Kidney (tissue), 14 donors: Measurements from ENCODE around the gene MEX3A. TPM values are rescaled to one million over a fixed set of nuclear protein-coding genes. Genes with fewer than 3 reads are reported as not detected.

ENCODE experiments used
- DNase-seq, 5 donors: peaks; one replicate each; pipeline ENCODE4 v3.0.0-alpha.2; 2013 to 2020
- FAIRE-seq: peaks from 2 replicates; lab custom pipeline; 2012; peaks lifted over from hg19 to GRCh38; lab: Jason Lieb, UNC
- H3K27ac ChIP-seq, 2 donors: one replicate each; pipeline ENCODE4 v1.7.0; 2013; ENCODE audit warnings: low read depth in 2 of 2, low read length in 2 of 2, inconsistent platforms in 1 of 2
- H3K27me3 ChIP-seq: one replicate; pipeline ENCODE4 v1.7.1; 2013; ENCODE audit warnings: low read length, inconsistent platforms; ENCODE audit not compliant: control insufficient read depth, insufficient read depth
- H3K36me3 ChIP-seq, 3 donors: one replicate each; pipeline versions ENCODE4 v1.7.0 to v1.7.1; 2013; ENCODE audit warnings: low read length in 3 of 3, control low read depth in 1 of 3, inconsistent platforms in 1 of 3; ENCODE audit not compliant: insufficient read depth in 3 of 3, control insufficient read depth in 2 of 3
- H3K4me1 ChIP-seq, 3 donors: one replicate each; pipeline versions ENCODE4 v1.7.0 to v1.7.1; 2013; ENCODE audit warnings: low read length in 3 of 3, inconsistent platforms in 1 of 3, low read depth in 1 of 3; ENCODE audit not compliant: control insufficient read depth in 2 of 3, insufficient read depth in 2 of 3
- H3K4me3 ChIP-seq, 3 donors: one replicate each; pipeline versions ENCODE4 v1.7.0 to v1.8.1; 2013; ENCODE audit warnings: low read length in 3 of 3, control low read depth in 1 of 3, inconsistent platforms in 1 of 3
- H3K9ac ChIP-seq, 3 donors: one replicate each; pipeline versions ENCODE4 v1.7.0 to v1.7.1; 2013; ENCODE audit warnings: low read length in 3 of 3, control low read depth in 1 of 3, inconsistent platforms in 1 of 3
- H3K9me3 ChIP-seq, 3 donors: one replicate each; pipeline versions ENCODE4 v1.7.0 to v1.7.1; 2013; ENCODE audit warnings: low read length in 3 of 3, control low read depth in 1 of 3, inconsistent platforms in 1 of 3; ENCODE audit not compliant: control insufficient read depth in 2 of 3, insufficient read depth in 1 of 3
- intact Hi-C: fragments of 100-400 bp; cut with DNase I; formaldehyde crosslinking; loops from one replicate; pipeline ENCODE4 v1.11.1; 2022
- polyA plus RNA-seq: library from polyadenylated mRNA; stranded (reverse); fragments of 350-450 nt; fragmentation: Illumina TruSeq; extraction: RNeasy Lipid Tissue Mini Kit (QIAGEN cat#74804); gene quantifications from one replicate; pipeline ENCODE4 v1.2.3, GENCODE V29; 2014; ENCODE audit warnings: low read depth, low replicate concordance; ENCODE audit not compliant: insufficient read depth
- total RNA-seq: library from RNA; stranded (reverse); fragmentation: NEBNext Ultra II Directional; extraction: Animal tissue kit (Norgen Biotek cat#: 25700); gene quantifications from one replicate; pipeline ENCODE4 v1.2.1, GENCODE V29; 2021
- TF ChIP-seq, protein P1 (sequence below): IDR thresholded peaks from 3 replicates; pipeline ENCODE4 v1.5.1; 2012; ENCODE audit warnings: mild to moderate bottlenecking, moderate library complexity, borderline replicate concordance; ENCODE audit not compliant: insufficient read depth; ENCODE audit errors: extremely low read depth
- donor health status: control.
- donor health status: control.
- donor health status: control.
- donor health status: control.
- donor health status: control.
- donor health status: DM: yes; HTN: yes; CAD: no.
- donor health status: Normal renal cell carcinoma (clear cell type).

Gene MEX3A
- total and polyA plus RNA-seq, 2 donors from 2014 or later = 1.0 to 1.7 TPM

DNA sequence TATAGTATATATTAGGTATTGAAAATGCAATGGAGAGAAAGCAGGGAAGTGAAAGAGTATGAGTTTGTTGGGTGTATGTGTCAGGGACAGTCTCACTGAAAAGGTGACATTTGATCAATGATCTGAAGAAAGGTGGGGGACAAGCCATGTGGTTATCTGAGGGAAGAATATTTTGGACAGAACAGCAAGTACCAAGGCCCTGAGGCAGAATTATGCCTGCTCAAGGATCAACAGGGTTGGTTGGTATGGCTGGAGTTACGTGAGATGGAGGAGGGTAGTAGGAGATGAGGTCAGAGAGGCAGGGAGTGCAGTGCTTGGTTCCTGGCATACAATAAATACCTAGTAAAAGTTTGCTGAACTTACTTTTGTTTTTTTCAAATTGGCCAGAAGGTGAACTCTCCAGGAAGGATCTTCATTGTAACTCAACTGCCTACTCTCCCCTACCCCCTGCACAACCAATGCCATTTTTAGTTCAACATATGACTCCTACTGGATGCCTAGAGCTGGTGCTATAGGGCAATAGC is 25.9 kb downstream of the MEX3A start:
- Histone ChIP-seq H3K36me3 (peaks cover 0 to 4% (median 0%) of the 10 kb centered on the region in 3 donors), H3K27ac (no peak overlapping the region), H3K9me3 (no peaks in the 10 kb centered on the region), H3K4me1 (peaks cover 0 to 7% (median 6%) of the 10 kb centered on the region in 3 donors), H3K9ac (no peak overlapping the region), H3K4me3 (no peak overlapping the region), H3K27me3 (no peaks in the 10 kb centered on the region)
- intact Hi-C loops = no loop called here
- DNase-seq = no peak
- no peak for FAIRE-seq
- TF ChIP-seq, protein P1, sequence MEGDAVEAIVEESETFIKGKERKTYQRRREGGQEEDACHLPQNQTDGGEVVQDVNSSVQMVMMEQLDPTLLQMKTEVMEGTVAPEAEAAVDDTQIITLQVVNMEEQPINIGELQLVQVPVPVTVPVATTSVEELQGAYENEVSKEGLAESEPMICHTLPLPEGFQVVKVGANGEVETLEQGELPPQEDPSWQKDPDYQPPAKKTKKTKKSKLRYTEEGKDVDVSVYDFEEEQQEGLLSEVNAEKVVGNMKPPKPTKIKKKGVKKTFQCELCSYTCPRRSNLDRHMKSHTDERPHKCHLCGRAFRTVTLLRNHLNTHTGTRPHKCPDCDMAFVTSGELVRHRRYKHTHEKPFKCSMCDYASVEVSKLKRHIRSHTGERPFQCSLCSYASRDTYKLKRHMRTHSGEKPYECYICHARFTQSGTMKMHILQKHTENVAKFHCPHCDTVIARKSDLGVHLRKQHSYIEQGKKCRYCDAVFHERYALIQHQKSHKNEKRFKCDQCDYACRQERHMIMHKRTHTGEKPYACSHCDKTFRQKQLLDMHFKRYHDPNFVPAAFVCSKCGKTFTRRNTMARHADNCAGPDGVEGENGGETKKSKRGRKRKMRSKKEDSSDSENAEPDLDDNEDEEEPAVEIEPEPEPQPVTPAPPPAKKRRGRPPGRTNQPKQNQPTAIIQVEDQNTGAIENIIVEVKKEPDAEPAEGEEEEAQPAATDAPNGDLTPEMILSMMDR = no peak

DNA sequence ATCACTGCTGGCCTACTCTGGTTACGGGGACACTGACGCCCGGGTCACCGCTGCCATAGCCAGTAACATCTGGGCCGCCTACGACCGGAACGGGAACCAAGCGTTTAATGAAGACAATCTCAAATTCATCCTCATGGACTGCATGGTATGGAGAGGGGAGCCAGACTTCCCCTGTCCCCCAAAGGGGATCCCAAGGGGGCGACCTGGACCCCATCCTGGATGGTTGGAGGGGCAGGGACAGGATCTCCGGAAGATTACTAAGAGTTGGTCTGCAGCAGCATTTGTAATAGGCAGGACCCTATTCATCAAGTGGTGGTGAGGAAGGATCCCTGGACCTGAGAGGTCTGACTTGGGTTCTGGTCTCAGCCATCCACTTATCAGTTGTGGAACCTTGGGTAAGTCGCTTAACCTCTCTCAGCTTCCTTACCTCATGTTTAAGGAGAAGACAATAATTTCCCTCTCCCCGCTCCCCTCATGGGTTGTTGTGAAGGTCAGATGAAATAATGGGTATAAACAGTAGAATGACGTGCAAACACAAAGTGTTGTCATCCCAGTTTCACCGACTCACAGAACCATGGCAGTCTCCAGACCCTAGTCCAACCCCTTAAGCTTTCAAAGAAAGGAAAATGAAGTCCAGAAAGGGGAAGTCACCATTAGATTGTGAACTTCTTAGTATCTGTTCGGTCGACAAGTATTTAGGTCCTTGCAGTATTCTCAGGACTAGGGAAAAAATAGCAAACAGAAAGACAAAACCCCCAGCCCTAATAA is 26.8 kb downstream of the MEX3A start:
- H3K9me3 ChIP-seq = no peaks in the 10 kb centered on the region
- intact Hi-C loops = no loop called here
- peak overlapping the region in 1 of 2 donors; percentile 82 for H3K27ac ChIP-seq
- H3K4me3 ChIP-seq = peak overlapping the region; percentile 78 to 94 (median 83)
- H3K4me1 ChIP-seq = peaks cover 0 to 7% (median 6%) of the 10 kb centered on the region in 3 donors
- H3K36me3 ChIP-seq = peaks cover 0 to 4% (median 0%) of the 10 kb centered on the region in 3 donors
- DNase-seq (no peak), FAIRE-seq (no peak)
- no peaks in the 10 kb centered on the region for H3K27me3 ChIP-seq
- TF ChIP-seq, protein P1 = no peak
- H3K9ac ChIP-seq = peak overlapping the region; percentile 51 to 95 (median 86)

DNA sequence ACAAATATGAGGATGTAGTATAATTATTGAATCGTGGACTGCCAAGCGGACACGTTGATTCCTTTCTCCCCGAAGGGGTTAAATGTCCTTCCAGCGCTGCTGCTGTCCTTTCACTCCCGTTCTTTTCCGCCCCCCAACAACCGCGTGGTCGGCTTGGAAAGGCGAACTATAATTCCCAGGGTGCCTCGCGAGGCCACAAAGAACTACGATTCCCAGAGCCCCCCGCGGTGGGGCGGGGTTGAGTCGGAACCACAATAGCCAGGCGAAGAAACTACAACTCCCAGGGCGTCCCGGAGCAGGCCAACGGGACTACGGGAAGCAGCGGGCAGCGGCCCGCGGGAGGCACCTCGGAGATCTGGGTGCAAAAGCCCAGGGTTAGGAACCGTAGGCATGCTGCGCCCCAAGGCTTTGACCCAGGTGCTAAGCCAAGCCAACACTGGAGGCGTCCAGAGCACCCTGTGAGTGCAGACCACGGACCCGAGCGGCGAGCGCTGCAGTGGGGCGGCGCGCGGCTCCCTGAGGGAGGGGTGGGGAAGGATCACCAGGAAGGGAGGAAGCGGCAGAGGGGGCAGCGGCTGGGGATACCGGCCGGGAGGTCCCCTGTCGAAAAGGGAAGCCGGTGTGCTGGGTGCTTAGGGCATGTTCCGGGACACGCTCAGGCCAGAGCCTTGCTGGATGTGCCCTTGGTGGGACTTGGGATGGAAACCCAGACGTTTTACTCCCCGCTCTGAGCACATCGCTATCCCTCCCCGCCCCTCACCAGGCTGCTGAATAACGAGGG is 27.6 kb downstream of the MEX3A start, which contains the start of gene LAMTOR2:
Gene LAMTOR2, plus strand, starts transcription at position 283 of the 781 bp plus-strand sequence. Its CDS starts 108 bp downstream, at position 391.
- H3K9ac ChIP-seq = peak within 1 kb of the TSS; percentile 51 to 95 (median 86)
- FAIRE-seq (peak; percentile 56), DNase-seq (peak; percentile 99 to 100 (median 99))
- H3K27me3 ChIP-seq = no peaks in the 10 kb centered on the region
- H3K36me3 ChIP-seq = peaks cover 0 to 4% (median 0%) of the 10 kb centered on the region in 3 donors
- peak within 1 kb of the TSS; percentile 78 to 94 (median 83) for H3K4me3 ChIP-seq
- no peaks in the 10 kb centered on the region for H3K9me3 ChIP-seq
- intact Hi-C loops = no loop called here
- peak within 1 kb of the TSS; percentile 93 to 95 for H3K27ac ChIP-seq
- TF ChIP-seq, protein P1 = no peak
- peaks cover 0 to 7% (median 6%) of the 10 kb centered on the region in 3 donors for H3K4me1 ChIP-seq
